NCI-H2227 (cell line): Measurements from ENCODE around the gene CROCC2.

Experiments
- DNase-seq: peaks from one replicate; lab custom pipeline; 2025; ENCODE audit not compliant: unreplicated experiment; lab: John Stamatoyannopoulos, UW

The CROCC2 gene

GRCh38 chr2:240904216-240905175 is 1.6 kb upstream of the CROCC2 start:
- DNase-seq, result no peak

GRCh38 chr2:240905176-240905781 is 857 bp upstream of the CROCC2 start:
- DNase-seq, result no peak

- DNase-seq, result no peak
These were observed 915 bp downstream of the CROCC2 start for GRCh38 chr2:240906911-240907590.

- DNase-seq, result no peak
These were observed 3.3 kb downstream of the CROCC2 start for GRCh38 chr2:240909216-240909974.

GRCh38 chr2:240911641-240912265 is 5.6 kb downstream of the CROCC2 start:
- DNase-seq, result no peak

GRCh38 chr2:240912878-240913809 is 7.0 kb downstream of the CROCC2 start:
- no peak for DNase-seq

- peak; percentile 67 for DNase-seq
These were observed 7.9 kb downstream of the CROCC2 start for GRCh38 chr2:240913810-240914644.

GRCh38 chr2:240914645-240915525 is 8.7 kb downstream of the CROCC2 start:
- DNase-seq, result no peak

GRCh38 chr2:240915526-240916341 is 9.6 kb downstream of the CROCC2 start:
- DNase-seq, result no peak

GRCh38 chr2:240916571-240917008 is 10.5 kb downstream of the CROCC2 start:
- DNase-seq, result peak; percentile 18

GRCh38 chr2:240917009-240917683 is 11.0 kb downstream of the CROCC2 start:
- DNase-seq, result no peak

- DNase-seq, result no peak
These were observed 11.6 kb downstream of the CROCC2 start for GRCh38 chr2:240917684-240918257.

- DNase-seq, result no peak
These were observed 12.3 kb downstream of the CROCC2 start for GRCh38 chr2:240918258-240919091.

- no peak for DNase-seq
These were observed 13.1 kb downstream of the CROCC2 start for GRCh38 chr2:240919161-240919781.
